Measurements from ENCODE around the gene EOGT. TPM values are rescaled to one million over a fixed set of nuclear protein-coding genes. Genes with fewer than 3 reads are reported as not detected.

Gene EOGT
- total RNA-seq, result 43.2 and 46.0 TPM in 2 replicates
- polyA plus RNA-seq (2012), result 21.3 TPM

DNA sequence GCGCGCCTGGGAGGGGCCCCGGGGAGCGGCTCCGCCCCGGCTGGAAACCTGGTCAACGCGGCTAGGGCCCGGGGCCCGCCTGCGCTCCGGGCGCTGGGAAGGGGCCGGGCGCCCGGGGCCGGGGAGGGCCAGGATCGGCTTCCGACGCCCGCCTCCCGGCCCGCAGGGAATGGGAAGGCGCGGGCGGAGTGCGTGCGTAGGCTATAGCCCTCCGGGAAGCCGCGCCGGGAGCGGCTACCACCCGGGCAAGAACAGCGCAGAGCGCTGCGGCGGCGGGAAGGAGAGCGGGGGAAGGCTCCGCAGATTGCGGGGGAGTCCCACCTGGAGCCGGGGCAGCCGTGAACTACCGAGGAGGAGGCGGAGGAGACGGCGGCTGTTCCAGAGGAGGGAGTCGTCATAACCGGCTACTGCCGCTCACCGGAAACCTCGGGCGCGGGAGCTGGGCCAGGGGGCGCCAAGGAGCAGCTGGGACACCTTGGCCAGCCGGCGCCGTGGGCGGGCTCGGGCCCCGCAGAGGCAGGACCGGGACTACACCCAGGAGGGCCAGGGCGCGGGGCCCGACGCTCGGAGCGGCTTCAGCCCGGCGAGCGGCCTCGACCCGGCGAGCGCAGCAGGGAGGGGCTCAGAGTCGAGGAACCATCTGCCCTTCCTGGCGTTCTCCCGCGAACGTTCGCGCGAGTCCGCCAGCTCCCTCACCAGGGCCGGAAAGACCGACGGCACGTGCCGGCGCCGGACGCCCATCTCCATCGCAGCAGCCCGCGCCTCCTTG, at the start of gene EOGT:
Gene EOGT, minus strand, starts transcription at position 432 of the 769 bp plus-strand sequence. CDS start 3,838 bp downstream, outside the sequence.
- peak; percentile 92 for DNase-seq (ENCODE audit: low read depth)

GRCh38 chr3:69059688-69060087, 46.2 kb upstream of the EOGT start:
- DNase-seq (ENCODE audit: low read depth), result no peak

GRCh38 chr3:69058947-69059224, 45.4 kb upstream of the EOGT start:
- DNase-seq (ENCODE audit: low read depth), result no peak

DNA sequence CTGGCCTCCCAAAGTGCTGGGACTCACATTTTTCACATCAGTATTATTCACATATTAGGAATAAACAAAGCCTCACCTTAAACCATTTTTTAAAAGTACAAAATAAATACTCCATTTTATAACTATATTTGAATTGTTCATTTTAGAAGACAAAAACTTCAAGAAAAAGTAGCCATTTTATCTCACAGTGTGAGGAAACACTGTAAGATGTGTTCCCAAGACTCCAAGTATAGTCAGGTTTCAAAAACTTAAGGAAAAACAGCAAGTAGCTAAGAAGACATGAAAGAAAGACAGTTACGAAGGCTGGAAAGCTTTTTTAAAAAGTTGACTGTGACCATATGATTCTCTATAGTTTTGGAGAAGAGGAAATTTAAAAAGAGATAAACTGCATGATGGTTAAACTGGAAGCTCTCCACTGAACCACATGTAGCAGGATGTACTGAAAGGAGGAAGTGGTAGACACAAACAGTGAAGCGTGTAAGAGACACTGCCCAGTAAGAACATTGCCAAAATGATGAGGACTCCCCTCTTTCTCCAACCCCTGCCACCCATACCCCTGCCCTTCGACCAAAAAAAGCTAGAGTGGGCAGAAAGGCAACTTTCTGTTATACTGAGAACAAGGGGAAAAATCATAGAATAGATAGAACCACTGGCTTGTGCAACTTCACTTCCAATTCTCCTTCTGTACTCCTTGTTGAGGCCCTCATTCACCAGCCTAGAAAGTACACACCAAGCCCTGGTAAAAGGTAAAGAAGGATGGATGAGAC, 44.9 kb upstream of the EOGT start:
- DNase-seq (ENCODE audit: low read depth), result no peak

DNA sequence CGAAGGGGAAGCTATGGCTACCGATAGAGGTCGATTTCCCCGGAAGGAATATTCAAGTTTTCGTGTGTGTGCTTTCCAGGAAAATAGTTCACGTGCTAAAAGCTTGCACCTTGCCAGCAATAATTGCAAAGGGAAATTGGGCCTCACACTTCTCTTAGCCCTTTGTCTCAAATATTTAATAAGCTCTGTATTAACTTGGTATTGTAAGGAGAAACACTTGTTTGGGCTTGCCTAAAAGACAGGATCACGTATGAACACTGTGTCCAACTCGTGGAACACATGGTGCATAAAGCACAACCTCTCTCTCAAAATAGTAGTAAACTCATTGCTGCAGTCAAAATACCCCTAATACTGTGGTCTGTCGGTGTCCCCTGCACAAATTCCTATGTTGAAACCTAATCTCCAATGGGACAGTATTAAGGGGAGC, 39.0 kb upstream of the EOGT start:
- no peak for DNase-seq (ENCODE audit: low read depth)

- DNase-seq (ENCODE audit: low read depth), result peak; percentile 99
Measured at GRCh38 chr3:69051756-69052471, 38.4 kb upstream of the EOGT start, which contains the start of gene TMF1. TSS of gene TMF1 (minus strand) at chr3:69052333. CDS start at chr3:69052086, 247 bp downstream.

GRCh38 chr3:69048990-69049389, 35.5 kb upstream of the EOGT start:
- no peak for DNase-seq (ENCODE audit: low read depth)

DNA sequence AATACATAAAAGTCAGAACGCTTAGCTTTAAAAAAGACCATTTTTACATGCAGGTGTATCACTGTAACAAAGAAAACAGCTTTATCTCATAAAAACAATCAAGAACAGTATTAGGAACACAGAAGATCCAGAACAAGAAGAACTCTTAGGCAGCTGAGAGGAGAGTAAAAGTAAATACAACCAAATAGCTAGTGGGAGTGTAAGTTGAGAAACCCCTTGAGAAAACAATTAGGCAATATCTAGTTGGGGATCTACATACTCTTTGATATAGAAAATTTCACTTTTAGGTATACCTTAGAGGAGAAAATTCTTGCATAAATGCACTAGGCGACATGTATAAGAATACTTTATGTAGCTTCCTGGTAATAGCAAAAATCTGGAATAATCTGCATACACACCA, 31.1 kb upstream of the EOGT start:
- DNase-seq (ENCODE audit: low read depth), result no peak

GRCh38 chr3:69033470-69033869, 20.0 kb upstream of the EOGT start:
- no peak for DNase-seq (ENCODE audit: low read depth)

- no peak for DNase-seq (ENCODE audit: low read depth)
Measured at GRCh38 chr3:69032737-69033136, 19.3 kb upstream of the EOGT start.

DNA sequence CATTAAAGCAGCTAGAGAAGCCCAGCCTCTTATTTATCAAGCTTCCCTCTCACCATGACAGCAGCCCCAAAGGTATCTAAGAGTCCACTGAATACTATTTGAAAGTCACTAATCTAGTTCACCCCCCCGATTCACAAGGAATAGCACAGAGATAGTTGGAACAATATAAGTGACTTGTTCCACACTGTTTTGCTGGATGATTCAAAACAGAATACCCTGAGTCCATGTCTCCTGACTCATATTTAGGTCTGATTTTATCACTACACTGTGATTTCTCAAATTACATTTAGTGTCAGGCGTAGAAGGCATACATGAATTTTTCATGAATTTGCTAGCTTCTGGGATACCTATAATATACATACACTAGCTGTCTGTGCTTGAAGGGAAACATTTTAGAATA, 18.7 kb upstream of the EOGT start:
- DNase-seq (ENCODE audit: low read depth), result no peak

GRCh38 chr3:69031635-69032034, 18.2 kb upstream of the EOGT start:
- no peak for DNase-seq (ENCODE audit: low read depth)

GRCh38 chr3:69020857-69021256, 7.4 kb upstream of the EOGT start:
- DNase-seq (ENCODE audit: low read depth), result no peak

DNA sequence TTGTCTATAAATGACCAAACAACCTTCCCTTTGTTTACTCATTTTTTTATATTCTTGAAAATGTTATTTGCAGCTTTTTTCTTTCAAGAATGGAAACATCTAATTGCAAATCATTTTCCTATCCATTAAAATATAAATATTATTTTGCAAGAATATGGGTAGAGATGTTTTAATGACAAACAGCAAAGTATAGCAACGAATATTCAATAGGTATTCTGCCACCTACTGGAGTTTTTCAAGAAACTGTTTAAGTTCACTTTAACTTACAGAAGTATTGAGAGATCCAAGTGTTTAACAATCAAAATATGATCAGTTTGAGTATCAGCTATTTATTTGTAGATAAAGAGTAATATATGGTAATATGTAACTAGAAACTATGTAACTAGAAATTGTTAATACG, 6.9 kb upstream of the EOGT start:
- no peak for DNase-seq (ENCODE audit: low read depth)

DNA sequence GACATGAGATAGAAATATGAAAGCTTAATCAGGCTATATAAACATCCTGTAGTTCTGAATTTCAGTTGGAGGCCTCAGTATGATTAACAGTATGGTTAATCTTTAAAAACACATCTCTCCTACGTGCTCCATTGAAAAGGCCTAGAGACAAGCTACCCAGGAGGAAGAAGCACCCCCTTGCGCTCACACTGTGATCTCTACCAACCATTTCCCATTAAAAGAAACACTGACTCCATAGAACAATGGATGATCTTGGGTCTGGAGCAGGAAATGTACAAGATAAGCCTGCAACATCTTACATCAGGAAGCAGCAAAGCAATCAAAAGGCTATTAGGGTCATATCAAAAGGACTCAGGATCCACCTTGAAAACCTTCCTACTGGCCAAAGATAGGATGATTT, 3.4 kb upstream of the EOGT start:
- DNase-seq (ENCODE audit: low read depth), result no peak

DNA sequence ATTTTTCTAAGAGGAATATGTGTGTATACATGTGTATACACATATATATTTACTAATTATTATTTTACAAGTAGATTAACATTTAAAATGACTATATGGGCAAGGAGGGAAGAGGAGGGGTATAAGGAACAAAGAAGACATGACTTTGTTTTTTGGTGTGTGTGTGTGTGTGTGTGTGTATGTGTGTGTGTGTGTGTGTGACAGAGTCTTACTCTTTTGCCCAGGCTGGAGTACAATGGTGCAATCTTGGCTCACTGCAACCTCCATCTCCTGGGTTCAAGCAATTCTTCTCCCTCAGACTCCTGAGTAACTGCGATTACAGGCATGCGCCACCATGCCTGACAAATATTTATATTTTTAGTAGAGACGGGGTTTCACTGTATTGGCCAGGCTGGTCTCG, 2.6 kb upstream of the EOGT start:
- no peak for DNase-seq (ENCODE audit: low read depth)

GRCh38 chr3:69014022-69014580, 617 bp upstream of the EOGT start:
- no peak for DNase-seq (ENCODE audit: low read depth)

GRCh38 chr3:69012800-69013252, 658 bp downstream of the EOGT start:
- peak; percentile 79 for DNase-seq (ENCODE audit: low read depth)

DNA sequence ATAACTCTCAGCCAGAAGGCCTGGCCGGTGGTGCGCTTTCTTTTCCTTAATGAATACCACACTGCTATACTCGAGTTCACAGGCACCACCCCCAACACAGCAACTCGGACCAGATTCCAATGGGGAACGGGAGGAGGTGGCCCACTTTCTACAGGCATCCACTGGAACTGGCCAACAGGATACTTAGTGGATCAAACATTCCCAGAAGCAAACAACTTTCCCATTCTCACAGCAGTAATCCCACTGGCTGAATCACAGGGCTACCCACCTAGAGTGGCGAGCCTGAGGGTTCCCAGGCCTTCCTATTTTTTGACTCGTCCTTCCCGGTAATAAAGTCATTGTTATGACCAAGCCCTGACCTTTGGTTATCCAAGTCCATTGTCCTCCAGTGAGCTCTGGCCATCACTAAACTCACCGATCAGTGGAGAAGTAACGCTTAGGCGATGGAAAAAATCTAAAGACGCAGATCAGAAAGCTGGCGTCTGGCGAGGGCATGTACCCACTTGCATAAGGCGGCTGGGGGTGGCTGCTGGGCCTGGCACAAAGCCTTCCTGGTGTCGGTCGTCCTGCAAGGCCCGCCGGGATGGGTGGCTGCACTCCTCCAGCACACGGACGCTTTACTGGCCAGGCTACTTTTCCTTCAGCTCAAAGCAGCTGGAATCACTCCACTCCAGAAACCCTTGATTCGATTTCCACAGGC, 1.2 kb downstream of the EOGT start:
- peak; percentile 54 for DNase-seq (ENCODE audit: low read depth)

DNA sequence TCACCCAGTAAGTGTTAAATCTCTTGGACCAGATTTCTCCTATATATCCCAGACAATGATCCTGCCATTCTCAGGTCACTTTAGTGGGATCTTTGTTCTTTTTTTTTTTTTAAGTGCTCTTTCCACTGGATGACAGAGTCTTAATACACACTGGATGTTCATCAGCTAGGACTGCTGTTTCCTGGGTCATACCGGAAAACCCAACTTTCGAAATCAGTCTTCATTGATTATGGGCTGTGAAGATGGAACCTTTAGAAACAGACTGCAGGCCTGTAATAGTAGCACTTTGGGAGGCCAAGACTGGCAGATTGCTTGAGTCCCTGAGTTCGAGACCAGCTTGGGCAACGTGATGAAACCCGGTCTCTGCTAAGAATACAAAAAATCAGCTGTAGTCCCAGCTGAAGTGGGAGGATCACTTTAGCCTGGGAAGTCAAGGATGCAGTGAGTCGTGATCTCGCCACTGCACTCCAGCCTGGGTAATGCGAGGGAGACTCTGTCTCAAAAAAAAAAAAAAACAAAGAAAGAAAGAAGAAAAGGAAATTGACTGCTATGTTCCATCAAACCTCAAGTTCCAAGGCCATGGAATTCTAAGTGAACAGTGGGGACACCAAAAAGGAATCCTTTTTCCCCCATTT, 2.3 kb downstream of the EOGT start:
- no peak for DNase-seq (ENCODE audit: low read depth)

Data from myocyte (in vitro differentiated cells).